ENCODE results near the gene TEX14.

The TEX14 gene

DNA sequence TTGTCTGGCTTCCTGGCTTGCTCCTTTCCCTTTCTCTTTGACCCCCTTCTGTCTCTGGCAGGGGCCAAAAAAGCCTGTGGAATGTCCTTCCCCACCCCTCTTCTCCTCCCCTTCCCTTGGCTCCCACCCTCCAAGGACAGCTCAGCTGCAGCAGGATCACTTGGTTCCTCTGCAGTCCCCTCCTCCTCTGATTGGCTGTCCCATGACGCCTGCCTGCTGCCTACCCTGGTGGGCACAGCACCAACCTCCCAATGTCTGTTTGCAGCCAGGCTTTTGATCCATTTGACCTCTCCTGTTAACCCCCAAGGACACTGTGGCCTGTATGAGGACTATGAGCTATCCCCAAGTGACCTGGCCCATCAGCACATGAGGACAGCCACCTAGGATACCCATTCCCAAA, 162.6 kb downstream of the TEX14 start:
- H3K4me3 ChIP-seq (ENCODE audit: low read depth, low read length) = no peak overlapping the region
- no peak for TF ChIP-seq CTCF (IDR thresholded peaks at IDR 0.05; ENCODE audit: low read depth, low read length)

DNA sequence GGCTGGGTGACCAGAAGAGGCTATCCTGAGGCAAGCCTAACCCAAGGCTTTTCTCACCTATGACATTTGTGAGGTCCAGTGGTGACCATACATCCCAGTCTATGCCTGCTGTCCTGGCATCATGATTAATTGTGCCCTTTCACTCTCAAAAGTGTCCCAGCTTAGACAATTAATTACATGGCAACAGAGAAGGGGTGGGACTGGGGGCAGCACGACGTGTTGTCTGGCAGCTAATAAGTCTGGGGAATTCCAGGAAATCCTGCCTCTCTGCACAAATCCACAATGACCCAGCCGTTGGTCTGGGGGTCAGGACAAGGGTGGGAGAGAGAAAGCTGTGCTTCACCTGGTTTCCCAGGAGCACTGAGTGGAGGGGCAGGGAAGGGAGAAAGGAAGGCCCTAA, 163.4 kb downstream of the TEX14 start:
- TF ChIP-seq CTCF (IDR thresholded peaks at IDR 0.05; ENCODE audit: low read depth, low read length) = no peak
- H3K4me3 ChIP-seq (ENCODE audit: low read depth, low read length) = no peak overlapping the region

DNA sequence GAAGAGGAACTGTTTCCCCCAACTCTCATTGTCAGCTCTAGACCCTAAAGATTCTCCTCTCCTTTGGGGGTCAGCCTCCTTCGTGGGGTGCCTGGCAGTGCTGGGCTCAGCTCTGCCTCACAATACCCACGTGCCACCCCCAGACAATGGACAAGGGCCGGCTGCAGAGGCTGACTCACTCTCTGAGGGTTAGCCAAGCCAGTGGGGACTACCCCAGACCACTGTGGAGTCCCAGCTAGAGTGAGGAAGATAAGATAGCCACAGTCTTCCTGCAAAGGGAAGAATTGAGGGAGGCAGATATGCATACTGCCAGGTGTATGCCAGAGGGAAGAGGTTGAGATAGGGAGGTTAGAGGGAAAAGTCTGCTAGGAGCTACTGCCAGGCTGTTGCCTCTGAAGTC, 163.9 kb downstream of the TEX14 start:
- no peak for TF ChIP-seq CTCF (IDR thresholded peaks at IDR 0.05; ENCODE audit: low read depth, low read length)
- H3K4me3 ChIP-seq (ENCODE audit: low read depth, low read length) = no peak overlapping the region

GRCh38 chr17:58527306-58527705, 164.5 kb downstream of the TEX14 start:
- TF ChIP-seq CTCF (IDR thresholded peaks at IDR 0.05; ENCODE audit: low read depth, low read length) = no peak
- H3K4me3 ChIP-seq (ENCODE audit: low read depth, low read length) = no peak overlapping the region

- no peak overlapping the region for H3K4me3 ChIP-seq (ENCODE audit: low read depth, low read length)
- no peak for TF ChIP-seq CTCF (IDR thresholded peaks at IDR 0.05; ENCODE audit: low read depth, low read length)
Measured at GRCh38 chr17:58525239-58525638, 166.6 kb downstream of the TEX14 start.

DNA sequence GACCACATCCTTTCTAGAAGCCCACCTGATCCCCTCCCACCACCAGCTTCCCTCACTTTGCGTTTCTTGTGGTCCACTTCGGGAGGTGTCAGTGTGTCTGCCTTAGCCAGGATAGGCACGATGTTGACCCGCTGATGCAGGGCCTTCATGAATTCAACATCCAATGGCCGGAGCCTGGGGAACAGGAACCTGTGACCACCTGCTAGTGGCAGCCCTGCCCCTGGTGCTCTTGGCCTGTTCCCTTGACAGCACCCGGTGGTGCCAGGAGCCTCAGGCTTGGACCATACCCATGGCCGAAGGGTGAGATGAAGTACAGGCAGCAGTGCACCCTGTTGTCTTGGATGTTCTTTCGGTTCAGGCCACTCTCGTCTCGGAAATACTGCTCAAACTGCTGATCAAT, 170.2 kb downstream of the TEX14 start:
- no peak overlapping the region for H3K4me3 ChIP-seq (ENCODE audit: low read depth, low read length)
- no peak for TF ChIP-seq CTCF (IDR thresholded peaks at IDR 0.05; ENCODE audit: low read depth, low read length)

- TF ChIP-seq CTCF (IDR thresholded peaks at IDR 0.05; ENCODE audit: low read depth, low read length) = peak; percentile 36
- no peak overlapping the region for H3K4me3 ChIP-seq (ENCODE audit: low read depth, low read length)
Measured at GRCh38 chr17:58520843-58521430, 170.9 kb downstream of the TEX14 start.

Measured in WI38 (cell line).